Glutamatergic neuron (in vitro differentiated cells): Measurements from ENCODE around the gene BAIAP3. TPM values are rescaled to one million over a fixed set of nuclear protein-coding genes. Genes with fewer than 3 reads are reported as not detected.
"Not testable (repeated sequence)": the region's sequence is repeated elsewhere in the genome, so short reads cannot be mapped to it uniquely, and the experiment has no call there.

Experiments used
- DNase-seq: peaks from one replicate; pipeline ENCODE4 v3.0.0; 2022
- H3K27ac Mint-ChIP-seq: one replicate; pipeline ENCODE4 v1.8.0; 2020; ENCODE audit warnings: mild to moderate bottlenecking, mixed read lengths, inconsistent platforms; ENCODE audit not compliant: unreplicated experiment
- H3K27me3 Mint-ChIP-seq: one replicate; pipeline ENCODE4 v1.8.0; 2020; ENCODE audit warnings: mild to moderate bottlenecking, moderate library complexity, mixed read lengths, inconsistent platforms; ENCODE audit not compliant: unreplicated experiment
- H3K36me3 Mint-ChIP-seq: one replicate; pipeline ENCODE4 v1.8.0; 2020; ENCODE audit warnings: mild to moderate bottlenecking, mixed read lengths, inconsistent platforms; ENCODE audit not compliant: unreplicated experiment
- H3K4me1 Mint-ChIP-seq: one replicate; pipeline ENCODE4 v1.8.0; 2020; ENCODE audit warnings: mild to moderate bottlenecking, low read depth, mixed read lengths, inconsistent platforms; ENCODE audit not compliant: unreplicated experiment
- H3K4me3 Mint-ChIP-seq: one replicate; pipeline ENCODE4 v1.8.0; 2020; ENCODE audit warnings: mild to moderate bottlenecking, mixed read lengths, inconsistent platforms; ENCODE audit not compliant: unreplicated experiment
- H3K9me3 Mint-ChIP-seq: one replicate; pipeline ENCODE4 v1.8.0; 2020; ENCODE audit warnings: mild to moderate bottlenecking, moderate library complexity, mixed read lengths, inconsistent platforms; ENCODE audit not compliant: unreplicated experiment
- total RNA-seq: library from RNA; stranded (reverse); fragmentation: NEBNext Ultra II Directional; extraction: Animal tissue kit (Norgen Biotek cat#: 25700); gene quantifications from one replicate; pipeline ENCODE4 v1.2.1, GENCODE V29; 2021; ENCODE audit not compliant: unreplicated experiment
- TF ChIP-seq, protein P1 (sequence below): fragments of 200-600 bp; sonication (generic); IDR thresholded peaks from one replicate; pipeline ENCODE4 v1.5.0; 2021; ENCODE audit not compliant: partially characterized antibody, unreplicated experiment

The BAIAP3 gene
- total RNA-seq, 1 donor from 2014 or later, result 26.7 TPM

DNA sequence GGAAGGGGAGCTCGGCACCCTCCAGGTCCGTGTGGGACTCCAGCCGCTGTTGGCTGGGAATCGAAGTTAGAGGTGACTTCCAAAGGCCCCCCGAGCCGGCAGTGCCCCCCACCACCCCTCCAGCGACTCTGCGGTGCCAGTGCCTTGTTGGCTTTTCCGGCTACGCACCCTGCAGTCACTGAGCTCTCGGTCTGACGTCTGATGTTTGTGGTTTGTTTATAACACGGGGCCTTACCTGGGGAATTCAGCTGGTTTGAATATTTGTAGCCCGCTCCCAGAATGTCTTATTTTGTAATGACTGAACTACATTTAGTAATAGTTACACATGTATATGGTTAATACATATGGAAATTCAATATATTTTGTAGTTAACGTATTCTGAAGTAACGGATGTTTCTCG lies 7.1 kb upstream of the BAIAP3 start:
- DNase-seq, result no peak
- peak overlapping the region; percentile 5 for H3K4me3 Mint-ChIP-seq
- H3K36me3 Mint-ChIP-seq, result no peaks in the 10 kb centered on the region
- H3K27me3 Mint-ChIP-seq, result peaks cover 3% of the 10 kb centered on the region
- H3K9me3 Mint-ChIP-seq, result peaks cover 6% of the 10 kb centered on the region
- H3K27ac Mint-ChIP-seq, result peak overlapping the region; percentile 48
- TF ChIP-seq, protein P1, sequence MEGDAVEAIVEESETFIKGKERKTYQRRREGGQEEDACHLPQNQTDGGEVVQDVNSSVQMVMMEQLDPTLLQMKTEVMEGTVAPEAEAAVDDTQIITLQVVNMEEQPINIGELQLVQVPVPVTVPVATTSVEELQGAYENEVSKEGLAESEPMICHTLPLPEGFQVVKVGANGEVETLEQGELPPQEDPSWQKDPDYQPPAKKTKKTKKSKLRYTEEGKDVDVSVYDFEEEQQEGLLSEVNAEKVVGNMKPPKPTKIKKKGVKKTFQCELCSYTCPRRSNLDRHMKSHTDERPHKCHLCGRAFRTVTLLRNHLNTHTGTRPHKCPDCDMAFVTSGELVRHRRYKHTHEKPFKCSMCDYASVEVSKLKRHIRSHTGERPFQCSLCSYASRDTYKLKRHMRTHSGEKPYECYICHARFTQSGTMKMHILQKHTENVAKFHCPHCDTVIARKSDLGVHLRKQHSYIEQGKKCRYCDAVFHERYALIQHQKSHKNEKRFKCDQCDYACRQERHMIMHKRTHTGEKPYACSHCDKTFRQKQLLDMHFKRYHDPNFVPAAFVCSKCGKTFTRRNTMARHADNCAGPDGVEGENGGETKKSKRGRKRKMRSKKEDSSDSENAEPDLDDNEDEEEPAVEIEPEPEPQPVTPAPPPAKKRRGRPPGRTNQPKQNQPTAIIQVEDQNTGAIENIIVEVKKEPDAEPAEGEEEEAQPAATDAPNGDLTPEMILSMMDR, result no peak
- H3K4me1 Mint-ChIP-seq, result no peaks in the 10 kb centered on the region

DNA sequence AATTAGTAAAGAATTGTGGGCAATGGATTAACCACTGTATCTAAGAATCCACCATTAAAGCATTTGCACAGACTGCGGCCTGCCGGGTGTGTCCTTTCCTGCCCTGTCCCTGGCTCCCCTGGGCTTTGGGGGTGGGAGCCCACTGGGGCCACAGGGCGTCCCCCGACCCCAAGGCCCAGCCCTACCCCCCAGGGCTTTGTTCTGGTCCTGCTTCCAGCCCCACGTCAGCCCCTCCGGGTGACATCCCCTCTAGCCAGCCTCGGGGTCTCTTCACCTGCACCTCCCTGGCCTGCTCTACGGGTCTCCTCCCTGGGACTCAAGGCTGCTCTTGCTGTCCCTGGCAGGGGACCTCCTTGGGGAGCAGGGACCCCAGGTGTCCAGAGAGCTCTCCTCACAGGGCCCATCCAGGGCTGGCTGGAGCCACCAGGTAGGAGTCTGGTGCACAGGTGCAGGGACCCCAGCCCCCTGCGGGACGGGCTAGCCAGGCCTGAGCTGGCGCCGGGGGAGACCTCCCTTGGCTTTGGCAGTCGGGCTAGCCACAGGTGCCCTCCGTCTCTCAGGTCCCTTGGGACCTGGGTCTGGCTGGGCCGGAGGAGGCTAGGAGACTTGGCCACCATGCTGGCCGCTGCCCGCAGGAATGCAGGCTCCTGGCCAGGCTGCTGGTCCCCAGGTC lies 6.4 kb upstream of the BAIAP3 start:
- H3K4me1 Mint-ChIP-seq, result no peaks in the 10 kb centered on the region
- TF ChIP-seq, protein P1, result no peak
- DNase-seq, result no peak
- H3K9me3 Mint-ChIP-seq, result peaks cover 6% of the 10 kb centered on the region
- H3K36me3 Mint-ChIP-seq, result no peaks in the 10 kb centered on the region
- peak overlapping the region; percentile 48 for H3K27ac Mint-ChIP-seq
- no peak overlapping the region for H3K4me3 Mint-ChIP-seq
- H3K27me3 Mint-ChIP-seq, result peaks cover 3% of the 10 kb centered on the region

DNA sequence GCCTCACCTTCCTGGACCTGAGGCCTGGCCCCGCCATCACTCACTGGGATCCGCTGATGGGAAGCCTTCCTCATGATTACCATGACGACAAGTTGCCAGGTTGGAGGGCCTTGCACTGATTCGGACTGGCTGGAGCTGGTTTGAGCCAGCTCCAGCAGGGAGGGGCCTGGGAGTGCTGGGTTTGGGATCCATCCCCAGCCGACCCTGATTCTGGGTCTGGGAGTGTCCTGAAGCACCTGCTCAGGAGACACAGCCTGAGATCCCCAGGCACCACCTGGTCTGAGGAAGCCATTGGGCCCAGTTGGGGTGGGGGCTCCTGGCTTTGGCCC lies 5.9 kb upstream of the BAIAP3 start:
- peaks cover 6% of the 10 kb centered on the region for H3K9me3 Mint-ChIP-seq
- TF ChIP-seq, protein P1, result no peak
- no peaks in the 10 kb centered on the region for H3K36me3 Mint-ChIP-seq
- no peak overlapping the region for H3K27ac Mint-ChIP-seq
- H3K4me1 Mint-ChIP-seq, result no peaks in the 10 kb centered on the region
- DNase-seq, result no peak
- H3K4me3 Mint-ChIP-seq, result no peak overlapping the region
- peaks cover 6% of the 10 kb centered on the region for H3K27me3 Mint-ChIP-seq

DNA sequence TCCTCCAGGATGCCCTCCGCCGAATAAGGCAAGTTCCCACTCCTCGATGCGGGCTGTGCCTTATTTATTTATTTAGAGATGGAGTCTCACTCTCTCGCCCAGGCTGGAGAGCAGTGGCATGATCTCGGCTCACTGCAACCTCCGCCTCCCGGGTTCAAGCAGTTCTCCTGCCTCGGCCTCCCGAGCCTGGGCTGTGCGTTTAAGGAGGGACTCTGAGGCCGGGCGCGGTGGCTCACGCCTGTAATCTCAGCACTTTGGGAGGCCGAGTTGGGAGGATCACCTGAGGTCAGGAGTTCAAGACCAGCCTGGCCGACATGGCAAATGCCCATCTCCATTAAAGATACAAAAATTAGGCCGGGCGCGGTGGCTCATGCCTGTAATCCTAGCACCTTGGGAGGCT lies 5.3 kb upstream of the BAIAP3 start:
- not testable (repeated sequence) for H3K36me3 Mint-ChIP-seq, DNase-seq, H3K27me3 Mint-ChIP-seq, H3K4me1 Mint-ChIP-seq, H3K27ac Mint-ChIP-seq, H3K4me3 Mint-ChIP-seq, H3K9me3 Mint-ChIP-seq

DNA sequence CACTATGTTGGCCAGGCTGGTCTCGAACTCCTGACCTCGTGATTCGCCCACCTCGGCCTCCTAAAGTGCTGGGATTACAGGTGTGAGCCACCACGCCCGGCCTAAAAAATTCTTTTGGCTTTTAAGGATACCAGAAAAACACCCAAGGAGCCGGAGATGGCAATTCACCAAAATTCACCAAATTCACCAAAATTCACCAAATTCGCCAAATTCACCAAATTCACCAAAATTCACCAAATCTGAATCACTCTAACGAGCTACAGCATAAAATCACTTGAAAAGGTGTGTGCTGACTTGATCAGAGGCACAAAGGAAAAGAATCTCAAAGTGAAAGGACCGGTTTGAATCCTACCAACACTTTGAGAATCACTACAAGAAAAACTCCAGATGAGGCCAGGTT lies 4.5 kb upstream of the BAIAP3 start:
- not testable (repeated sequence) for H3K9me3 Mint-ChIP-seq, H3K27me3 Mint-ChIP-seq, H3K36me3 Mint-ChIP-seq, H3K4me1 Mint-ChIP-seq, H3K4me3 Mint-ChIP-seq, DNase-seq, H3K27ac Mint-ChIP-seq

DNA sequence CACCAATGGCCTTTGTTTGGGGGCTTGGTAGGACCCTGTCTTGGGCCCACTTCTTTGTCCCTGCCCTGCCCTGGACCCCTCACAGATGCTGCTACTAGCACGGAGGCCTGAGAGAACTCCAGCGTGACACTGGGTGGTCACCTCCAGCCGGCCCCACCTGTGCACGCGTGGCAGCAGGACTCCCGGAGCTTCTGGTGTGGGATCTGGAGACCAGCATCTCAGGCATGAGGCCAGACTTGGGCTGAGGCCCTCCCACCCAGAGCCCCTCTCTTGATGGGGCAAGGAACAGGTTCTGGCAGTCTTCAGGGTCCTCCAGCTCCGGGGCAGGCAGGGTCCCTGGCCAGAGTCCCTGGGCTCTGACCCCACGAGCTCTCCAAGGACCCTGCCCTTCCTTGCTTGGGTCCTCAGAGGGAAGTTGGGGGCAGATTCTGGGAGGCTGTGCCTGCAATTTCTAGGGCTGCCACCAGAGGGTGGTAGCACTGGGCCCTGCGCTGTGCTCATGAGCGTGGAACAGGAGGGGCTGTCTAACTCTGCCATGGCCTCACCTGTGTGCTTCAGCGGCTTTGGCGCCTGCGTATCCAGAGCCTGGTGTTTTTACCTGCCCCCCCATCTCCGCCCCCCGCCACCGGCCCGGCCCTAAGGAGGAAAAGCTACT lies 3.1 kb upstream of the BAIAP3 start:
- H3K27ac Mint-ChIP-seq, result no peak overlapping the region
- H3K9me3 Mint-ChIP-seq, result peaks cover 3% of the 10 kb centered on the region
- no peaks in the 10 kb centered on the region for H3K36me3 Mint-ChIP-seq
- H3K27me3 Mint-ChIP-seq, result peaks cover 8% of the 10 kb centered on the region
- no peak overlapping the region for H3K4me3 Mint-ChIP-seq
- DNase-seq, result peak; percentile 46
- TF ChIP-seq, protein P1, result peak; percentile 75
- H3K4me1 Mint-ChIP-seq, result peaks cover 2% of the 10 kb centered on the region
